ENCODE results near the gene CENPB. TPM values are rescaled to one million over a fixed set of nuclear protein-coding genes. Genes with fewer than 3 reads are reported as not detected.
A peak's percentile ranks its signal among the peaks of the same experiment; 100 is the strongest.

The CENPB gene
- total and polyA plus RNA-seq, 2 of the 4 experiments (the other 2 are of a cell fraction), result 45.7 to 59.1 TPM

- in situ Hi-C loops (cut with MboI; ENCODE audit: low sequenced_read_pairs), result no loop called here
- H3K79me1 ChIP-seq (ENCODE audit: low read depth in 1 of 2, low read length in 2 of 2), result peaks cover 43 to 95% of the 10 kb centered on the region in 2 experiments
- H2BK5ac ChIP-seq (ENCODE audit: low read depth, low read length, poor library complexity, severe bottlenecking), result no peak overlapping the region
- ChIA-PET CTCF (no interaction called here), POLR2A (ENCODE audit: unreplicated experiment) (no interaction called here)
- intact Hi-C loops (cut with micrococcal nuclease), result no loop called here
- no peak overlapping the region for H4K91ac ChIP-seq (ENCODE audit: insufficient read depth, low read depth, low read length)
- H2AK5ac ChIP-seq (ENCODE audit: low read depth, low read length), result 0 out of 2 replicates have a peak overlapping the region, but pooled peaks have one; percentile 6
- H2AFZ ChIP-seq (replicated peaks; ENCODE audit: low read length, poor library complexity), result no peak overlapping the region
- ATAC-seq (ENCODE audit: low read depth) (no peak), DNase-seq (no peak)
- peaks cover 36% of the 10 kb centered on the region for H3K9me1 ChIP-seq (ENCODE audit: insufficient read depth, low read length)
- H3K4me1 ChIP-seq (ENCODE audit: control insufficient read depth, insufficient read depth, low read length), result peaks cover 35% of the 10 kb centered on the region
- H2BK15ac ChIP-seq (ENCODE audit: low read depth, low read length), result no peak overlapping the region
- no peak overlapping the region for H3K56ac ChIP-seq (ENCODE audit: extremely low read depth, insufficient read depth, low read length)
- no peak overlapping the region for H3K18ac ChIP-seq (ENCODE audit: low read depth, low read length)
- no peak overlapping the region for H2BK120ac ChIP-seq (ENCODE audit: low read depth, low read length)
- H3K14ac ChIP-seq (replicated peaks; ENCODE audit: low read depth, low read length), result no peak overlapping the region
- H3K27ac ChIP-seq (ENCODE audit: insufficient read depth, low read length), result no peak overlapping the region
- no peak overlapping the region for H3K9ac ChIP-seq (ENCODE audit: low read depth, low read length)
- H2BK20ac ChIP-seq (ENCODE audit: low read depth, low read length), result no peak overlapping the region
- H3K4ac ChIP-seq (ENCODE audit: low read depth, low read length), result no peak overlapping the region
- H4K5ac ChIP-seq (ENCODE audit: low read depth, low read length), result no peak overlapping the region
- no peak overlapping the region for H4K8ac ChIP-seq (ENCODE audit: low read depth in 2 of 2, low read length in 2 of 2)
- BruUV-seq (replicated peaks), result no TSS peak
- no peak for TF ChIP-seq POLR2A (IDR thresholded peaks at IDR 0.05; ENCODE audit: low read depth, low read length)
- no peak for TF ChIP-seq MAFK (IDR thresholded peaks at IDR 0.05; ENCODE audit: low read depth, low read length)
- no peak for TF ChIP-seq CEBPB (IDR thresholded peaks at IDR 0.05; ENCODE audit: low read depth, low read length)
- no peak for TF ChIP-seq RFX5 (IDR thresholded peaks at IDR 0.05; ENCODE audit: low read depth, low read length)
- TF ChIP-seq CHD1 (IDR thresholded peaks at IDR 0.05; ENCODE audit: low read depth, low read length), result no peak
- TF ChIP-seq MAZ (IDR thresholded peaks at IDR 0.05; ENCODE audit: borderline replicate concordance, low read depth, low read length), result no peak
- no peak for TF ChIP-seq RCOR1 (IDR thresholded peaks at IDR 0.05; ENCODE audit: insufficient replicate concordance, low read length)
- no peak for TF ChIP-seq USF2 (IDR thresholded peaks at IDR 0.05; ENCODE audit: low read depth, low read length)
- no peak for TF ChIP-seq BHLHE40 (IDR thresholded peaks at IDR 0.05; ENCODE audit: low read depth, low read length)
- TF ChIP-seq ELK1 (IDR thresholded peaks at IDR 0.05; ENCODE audit: borderline replicate concordance, low read depth, low read length), result no peak
- no peak for TF ChIP-seq CTCF (conservative IDR thresholded peaks at IDR 0.05; ENCODE audit: low read depth, low read length)
- TF ChIP-seq NFE2L2 (IDR thresholded peaks at IDR 0.05; ENCODE audit: low read depth, low read length), result no peak
- TF ChIP-seq SMC3 (IDR thresholded peaks at IDR 0.05; ENCODE audit: low read depth, low read length), result no peak
- no peak for TF ChIP-seq RAD21 (IDR thresholded peaks at IDR 0.05; ENCODE audit: low read length)
- TF ChIP-seq MXI1 (IDR thresholded peaks at IDR 0.05; ENCODE audit: borderline replicate concordance, low read depth, low read length), result no peak
- no peak for TF ChIP-seq FOS (IDR thresholded peaks at IDR 0.05; ENCODE audit: low read depth, low read length)
- H3K23ac ChIP-seq (ENCODE audit: low read depth, low read length), result no peak overlapping the region
- no peaks in the 10 kb centered on the region for H4K20me1 ChIP-seq (ENCODE audit: insufficient read depth, low read length)
- peak overlapping the region; percentile 48 for H2AK9ac ChIP-seq (replicated peaks; ENCODE audit: low read depth, low read length, poor library complexity)
- no peaks in the 10 kb centered on the region for H3K27me3 ChIP-seq (ENCODE audit: control insufficient read depth, insufficient read depth, low read length)
- dilution Hi-C loops (cut with HindIII; ENCODE audit: low sequenced_read_pairs, unreplicated experiment), result no loop called here
- no peak overlapping the region for H3K4me2 ChIP-seq (ENCODE audit: low read depth, low read length)
- H3K4me3 ChIP-seq (ENCODE audit: insufficient read depth, low read depth, low read length), result no peak overlapping the region
- no CpG with 5 or more reads among the region's 4 CpGs for WGBS, 2 experiments (ENCODE audit: extremely low coverage in 2 of 2, insufficient read length in 1 of 2)
- H3K9me3 ChIP-seq (ENCODE audit: control insufficient read depth, insufficient read depth, low read length), result no peaks in the 10 kb centered on the region
- peaks cover 72% of the 10 kb centered on the region for H3K36me3 ChIP-seq (ENCODE audit: control insufficient read depth, insufficient read depth, low read length)
Observed at GRCh38 chr20:3801299-3801698, 14.8 kb upstream of the CENPB start.

Data from IMR-90 (cell line).